ENCODE results near the gene MYO9B.
"Not testable (repeated sequence)": the region's sequence is repeated elsewhere in the genome, so short reads cannot be mapped to it uniquely, and the experiment has no call there.

The MYO9B gene

GRCh38 chr19:17104679-17105078 lies 29.1 kb downstream of the MYO9B start:
- H3K4me2 ChIP-seq (ENCODE audit: low read length): no peak overlapping the region
- no peak overlapping the region for H3K23ac ChIP-seq (ENCODE audit: low read length)
- no peak overlapping the region for H2AFZ ChIP-seq (ENCODE audit: insufficient read depth, low read length, poor library complexity)
- H3K9ac ChIP-seq (ENCODE audit: low read length): no peak overlapping the region
- peaks cover 10 to 15% of the 10 kb centered on the region in 2 experiments for H3K4me1 ChIP-seq (ENCODE audit: control insufficient read depth in 1 of 2, insufficient read depth in 2 of 2, low read length in 2 of 2)
- H3K36me3 ChIP-seq (ENCODE audit: control insufficient read depth in 1 of 2, insufficient read depth in 2 of 2, low read length in 2 of 2): peaks cover 38 to 46% of the 10 kb centered on the region in 2 experiments
- H3K18ac ChIP-seq (ENCODE audit: low read length): no peak overlapping the region
- H3K27ac ChIP-seq (ENCODE audit: low read depth, low read length): no peak overlapping the region
- H4K91ac ChIP-seq (ENCODE audit: low read depth, low read length): no peak overlapping the region
- no peaks in the 10 kb centered on the region for H3K27me3 ChIP-seq (ENCODE audit: insufficient read depth, low read length)
- no peak overlapping the region for H4K12ac ChIP-seq (ENCODE audit: low read depth, low read length)
- DNase-seq: no peak
- H3K79me2 ChIP-seq (ENCODE audit: control insufficient read depth, insufficient read depth, low read length, poor library complexity): peaks cover 11% of the 10 kb centered on the region
- no peak overlapping the region for H3K14ac ChIP-seq (ENCODE audit: low read length)
- H3K4ac ChIP-seq (ENCODE audit: low read depth, low read length): no peak overlapping the region
- H2BK12ac ChIP-seq (ENCODE audit: low read length): no peak overlapping the region
- no peak overlapping the region for H4K8ac ChIP-seq (ENCODE audit: low read depth, low read length)
- H2BK5ac ChIP-seq (ENCODE audit: low read depth, low read length, poor library complexity): no peak overlapping the region
- H3K9me3 ChIP-seq (ENCODE audit: insufficient read depth, low read depth, low read length): no peaks in the 10 kb centered on the region
- no peak overlapping the region for H2AK5ac ChIP-seq (ENCODE audit: low read length)
- H3K4me3 ChIP-seq (ENCODE audit: low read depth, low read length): no peak overlapping the region
- WGBS (ENCODE audit: extremely low coverage, insufficient coverage, insufficient read length): no CpG with 5 or more reads among the region's 7 CpGs
- no peak overlapping the region for H2BK120ac ChIP-seq (ENCODE audit: insufficient read depth, low read length, poor library complexity)
- peaks cover 3% of the 10 kb centered on the region for H3K79me1 ChIP-seq (ENCODE audit: low read length)

DNA sequence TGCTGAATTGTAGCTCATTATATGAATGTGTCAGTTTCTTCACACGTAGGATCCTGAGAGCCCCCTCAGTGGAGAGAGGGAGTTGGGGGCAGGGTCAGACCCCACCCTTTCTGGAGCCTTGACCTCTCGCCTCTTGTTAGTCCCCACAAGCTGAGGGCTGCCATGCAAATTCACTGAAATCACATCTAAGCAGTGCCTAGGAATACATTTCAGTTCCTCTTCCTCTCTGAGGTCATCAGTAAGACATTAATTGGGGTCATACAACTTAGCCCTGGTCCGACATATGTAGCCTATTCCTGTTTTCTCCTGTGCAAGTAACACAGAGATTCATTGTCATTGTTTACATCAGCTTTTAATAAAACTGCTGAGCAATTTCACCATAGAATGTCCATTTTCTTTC lies 30.0 kb downstream of the MYO9B start:
- Histone ChIP-seq H3K4me1 (ENCODE audit: control insufficient read depth in 1 of 2, insufficient read depth in 2 of 2, low read length in 2 of 2) (peaks cover 10 to 13% of the 10 kb centered on the region in 2 experiments), H3K36me3 (ENCODE audit: control insufficient read depth in 1 of 2, insufficient read depth in 2 of 2, low read length in 2 of 2) (peaks cover 43 to 51% of the 10 kb centered on the region in 2 experiments), H3K4me2 (ENCODE audit: low read length) (no peak overlapping the region), H4K8ac (ENCODE audit: low read depth, low read length) (no peak overlapping the region), H3K79me2 (ENCODE audit: control insufficient read depth, insufficient read depth, low read length, poor library complexity) (peaks cover 9% of the 10 kb centered on the region), H2BK120ac (ENCODE audit: insufficient read depth, low read length, poor library complexity) (no peak overlapping the region), H3K27me3 (ENCODE audit: insufficient read depth, low read length) (no peaks in the 10 kb centered on the region), H2BK5ac (ENCODE audit: low read depth, low read length, poor library complexity) (no peak overlapping the region), H3K79me1 (ENCODE audit: low read length) (peaks cover 3% of the 10 kb centered on the region), H2AFZ (ENCODE audit: insufficient read depth, low read length, poor library complexity) (no peak overlapping the region), H3K18ac (ENCODE audit: low read length) (no peak overlapping the region), H4K12ac (ENCODE audit: low read depth, low read length) (no peak overlapping the region), H3K4me3 (ENCODE audit: low read depth, low read length) (no peak overlapping the region), H3K27ac (ENCODE audit: low read depth, low read length) (no peak overlapping the region), H2AK5ac (ENCODE audit: low read length) (no peak overlapping the region), H3K9ac (ENCODE audit: low read length) (no peak overlapping the region), H3K14ac (ENCODE audit: low read length) (no peak overlapping the region), H3K23ac (ENCODE audit: low read length) (no peak overlapping the region), H4K91ac (ENCODE audit: low read depth, low read length) (no peak overlapping the region), H3K4ac (ENCODE audit: low read depth, low read length) (no peak overlapping the region), H3K9me3 (ENCODE audit: insufficient read depth, low read depth, low read length) (no peaks in the 10 kb centered on the region), H2BK12ac (ENCODE audit: low read length) (no peak overlapping the region)
- DNase-seq: no peak
- WGBS (ENCODE audit: extremely low coverage, insufficient coverage, insufficient read length): no CpG with 5 or more reads among the region's 3 CpGs

DNA sequence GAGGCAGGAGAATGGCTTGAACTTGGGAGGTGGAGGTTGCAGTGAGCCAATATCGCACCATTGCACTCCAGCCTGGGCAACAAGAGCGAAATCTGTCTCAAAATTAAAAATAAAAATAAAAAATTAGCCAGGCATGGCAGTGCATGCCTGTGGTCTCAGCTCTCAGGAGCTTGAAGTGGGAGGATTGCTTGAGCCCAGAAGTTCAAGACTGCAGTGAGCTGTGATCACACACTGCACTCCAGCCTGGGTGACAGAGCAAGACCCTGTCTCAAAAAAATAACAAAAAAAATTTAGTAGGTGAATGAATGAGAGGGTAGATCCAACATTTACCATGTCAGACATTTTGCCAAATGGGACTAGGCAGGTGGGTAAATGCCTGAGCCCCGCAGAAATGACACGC lies 31.4 kb downstream of the MYO9B start:
- Histone ChIP-seq H3K14ac (ENCODE audit: low read length) (peak overlapping the region; percentile 46), H2BK12ac (ENCODE audit: low read length) (peak overlapping the region; percentile 80), H3K4ac (ENCODE audit: low read depth, low read length) (peak overlapping the region; percentile 60), H3K4me1 (ENCODE audit: control insufficient read depth in 1 of 2, insufficient read depth in 2 of 2, low read length in 2 of 2) (peaks cover 14 to 20% of the 10 kb centered on the region in 2 experiments), H4K91ac (ENCODE audit: low read depth, low read length) (peak overlapping the region; percentile 22), H2AK5ac (ENCODE audit: low read length) (peak overlapping the region; percentile 21), H3K18ac (ENCODE audit: low read length) (peak overlapping the region; percentile 50), H2BK120ac (ENCODE audit: insufficient read depth, low read length, poor library complexity) (peak overlapping the region; percentile 18), H3K36me3 (ENCODE audit: control insufficient read depth in 1 of 2, insufficient read depth in 2 of 2, low read length in 2 of 2) (peaks cover 37 to 55% of the 10 kb centered on the region in 2 experiments), H3K27ac (ENCODE audit: low read depth, low read length) (peak overlapping the region; percentile 56), H2BK5ac (ENCODE audit: low read depth, low read length, poor library complexity) (peak overlapping the region; percentile 66), H4K8ac (ENCODE audit: low read depth, low read length) (peak overlapping the region; percentile 33)
- H3K79me2 ChIP-seq (ENCODE audit: control insufficient read depth, insufficient read depth, low read length, poor library complexity); H3K9ac ChIP-seq (ENCODE audit: low read length); H3K4me3 ChIP-seq (ENCODE audit: low read depth, low read length); H3K23ac ChIP-seq (ENCODE audit: low read length); H2AFZ ChIP-seq (ENCODE audit: insufficient read depth, low read length, poor library complexity); H3K79me1 ChIP-seq (ENCODE audit: low read length); H3K27me3 ChIP-seq (ENCODE audit: insufficient read depth, low read length); H3K9me3 ChIP-seq (ENCODE audit: insufficient read depth, low read depth, low read length); H3K4me2 ChIP-seq (ENCODE audit: low read length); DNase-seq; H4K12ac ChIP-seq (ENCODE audit: low read depth, low read length): not testable (repeated sequence)
- WGBS (ENCODE audit: extremely low coverage, insufficient coverage, insufficient read length): no CpG with 5 or more reads among the region's 4 CpGs

- Histone ChIP-seq H3K4ac (ENCODE audit: low read depth, low read length) (peak overlapping the region; percentile 60), H4K12ac (ENCODE audit: low read depth, low read length) (no peak overlapping the region), H3K4me3 (ENCODE audit: low read depth, low read length) (no peak overlapping the region), H3K36me3 (ENCODE audit: control insufficient read depth in 1 of 2, insufficient read depth in 2 of 2, low read length in 2 of 2) (peaks cover 33 to 53% of the 10 kb centered on the region in 2 experiments), H3K79me2 (ENCODE audit: control insufficient read depth, insufficient read depth, low read length, poor library complexity) (peaks cover 4% of the 10 kb centered on the region), H3K27me3 (ENCODE audit: insufficient read depth, low read length) (no peaks in the 10 kb centered on the region), H4K8ac (ENCODE audit: low read depth, low read length) (peak overlapping the region; percentile 33), H3K4me1 (ENCODE audit: control insufficient read depth in 1 of 2, insufficient read depth in 2 of 2, low read length in 2 of 2) (peaks cover 23 to 29% of the 10 kb centered on the region in 2 experiments), H3K14ac (ENCODE audit: low read length) (peak overlapping the region; percentile 46), H2BK5ac (ENCODE audit: low read depth, low read length, poor library complexity) (peak overlapping the region; percentile 66), H3K27ac (ENCODE audit: low read depth, low read length) (peak overlapping the region; percentile 56), H3K9ac (ENCODE audit: low read length) (no peak overlapping the region), H3K79me1 (ENCODE audit: low read length) (peaks cover 5% of the 10 kb centered on the region), H4K91ac (ENCODE audit: low read depth, low read length) (peak overlapping the region; percentile 26), H3K18ac (ENCODE audit: low read length) (peak overlapping the region; percentile 50), H2BK120ac (ENCODE audit: insufficient read depth, low read length, poor library complexity) (peak overlapping the region; percentile 18), H2BK12ac (ENCODE audit: low read length) (peak overlapping the region; percentile 80), H3K23ac (ENCODE audit: low read length) (no peak overlapping the region), H2AFZ (ENCODE audit: insufficient read depth, low read length, poor library complexity) (no peak overlapping the region), H2AK5ac (ENCODE audit: low read length) (peak overlapping the region; percentile 21), H3K9me3 (ENCODE audit: insufficient read depth, low read depth, low read length) (no peaks in the 10 kb centered on the region), H3K4me2 (ENCODE audit: low read length) (peak overlapping the region; percentile 46)
- WGBS (ENCODE audit: extremely low coverage, insufficient coverage, insufficient read length): no CpG with 5 or more reads among the region's 27 CpGs
- peak; percentile 89 for DNase-seq
These were observed 32.2 kb downstream of the MYO9B start for GRCh38 chr19:17107546-17108452.

Data from trophoblast cell (in vitro differentiated cells and primary cell).